PC-9 (cell line): ENCODE results near the gene CARNS1.

Experiments
- CTCF ChIP-seq: fragments of 200-600 bp; sonication (generic); conservative IDR thresholded peaks from 2 replicates; pipeline ENCODE4 v1.6.1; 2017; ENCODE audit warnings: mixed run types, antibody characterized with exemption, mild to moderate bottlenecking, moderate library complexity
- EZH2 ChIP-seq: fragments of 200-600 bp; sonication (generic); IDR thresholded peaks from 2 replicates; pipeline ENCODE4 v1.8.0; 2017; ENCODE audit warnings: antibody characterized with exemption, low read depth

GRCh38 chr11:67453816-67454732 lies 38.6 kb downstream of the CARNS1 start:
- TF ChIP-seq CTCF = no peak
- no peak for TF ChIP-seq EZH2
